Common myeloid progenitor, CD34-positive (primary cell): Measurements from ENCODE around the gene ARHGEF10L.

Experiments used
- CTCF ChIA-PET: fragments of 350-600 bp; sonication (Branson Sonifier 250); formaldehyde crosslinking; loops from one replicate; lab custom pipeline; 2021; ENCODE audit warnings: antibody characterized with exemption; lab: Charles Lee
- POLR2A ChIA-PET: fragments of 350-600 bp; sonication (Branson Sonifier 250); formaldehyde crosslinking; loops from one replicate; lab custom pipeline; 2021; ENCODE audit warnings: antibody characterized with exemption; lab: Charles Lee
- DNase-seq, 3 donors: peaks; one replicate each; pipeline versions ENCODE4 v3.0.0 to v3.0.0-alpha.2; 2013
- H3K27ac ChIP-seq, 2 experiments: 1 replicate in 1 of 2; 2 replicates in 1 of 2; pipeline ENCODE4 v1.7.0; 2013; ENCODE audit warnings: inconsistent platforms in 2 of 2, low read length in 2 of 2, mild to moderate bottlenecking in 2 of 2, low read depth in 1 of 2, moderate library complexity in 1 of 2; ENCODE audit not compliant: severe bottlenecking in 2 of 2, insufficient read depth in 1 of 2, poor library complexity in 1 of 2
- H3K27me3 ChIP-seq, 5 experiments: replicated peaks in 2 of 5; 1 replicate in 3 of 5; 2 replicates in 2 of 5; pipeline versions ENCODE4 v1.6.1 to v1.7.0; 2013; ENCODE audit warnings: low read length in 4 of 5, mild to moderate bottlenecking in 2 of 5, moderate library complexity in 2 of 5, inconsistent platforms in 1 of 5; ENCODE audit not compliant: insufficient read depth in 5 of 5, control insufficient read depth in 4 of 5
- H3K36me3 ChIP-seq, 4 experiments: 1 replicate in 2 of 4; 2 replicates in 2 of 4; pipeline versions ENCODE4 v1.6.1 to v1.7.0; 2013; ENCODE audit warnings: low read length in 3 of 4, control low read depth in 1 of 4, mild to moderate bottlenecking in 1 of 4; ENCODE audit not compliant: control insufficient read depth in 4 of 4, insufficient read depth in 4 of 4
- H3K4me1 ChIP-seq, 4 experiments: 1 replicate in 3 of 4; 2 replicates in 1 of 4; pipeline versions ENCODE4 v1.6.1 to v1.7.1; 2013; ENCODE audit warnings: low read length in 3 of 4, mild to moderate bottlenecking in 3 of 4, control low read depth in 1 of 4, inconsistent platforms in 1 of 4, moderate library complexity in 1 of 4; ENCODE audit not compliant: control insufficient read depth in 4 of 4, insufficient read depth in 4 of 4; ENCODE audit errors: control extremely low read depth in 1 of 4
- H3K4me3 ChIP-seq, 7 experiments: 1 replicate in 4 of 7; 2 replicates in 3 of 7; pipeline versions ENCODE4 v1.5.1 to v1.7.0; 2013; ENCODE audit warnings: mild to moderate bottlenecking in 7 of 7, low read length in 6 of 7, moderate library complexity in 6 of 7, inconsistent platforms in 2 of 7, low read depth in 2 of 7, control low read depth in 1 of 7; ENCODE audit not compliant: insufficient read depth in 4 of 7, control insufficient read depth in 1 of 7; ENCODE audit errors: extremely low read depth in 1 of 7
- H3K9me3 ChIP-seq, 5 experiments: 1 replicate in 4 of 5; 2 replicates in 1 of 5; pipeline versions ENCODE4 v1.6.1 to v1.7.1; 2013; ENCODE audit warnings: low read length in 4 of 5, mild to moderate bottlenecking in 2 of 5, inconsistent platforms in 1 of 5, low read depth in 1 of 5, moderate library complexity in 1 of 5; ENCODE audit not compliant: control insufficient read depth in 4 of 5, insufficient read depth in 2 of 5; ENCODE audit errors: control extremely low read depth in 1 of 5
- WGBS: methylation state at CpG from one replicate; pipeline ENCODE4 v1.1.5; 2013; ENCODE audit not compliant: insufficient coverage; 5-methylcytosine and 5-hydroxymethylcytosine counted together

The ARHGEF10L gene

GRCh38 chr1:17563494-17564281 is 24.2 kb downstream of the ARHGEF10L start:
- H3K27me3 ChIP-seq, result peaks cover 0 to 6% (median 0%) of the 10 kb centered on the region in 5 experiments
- H3K9me3 ChIP-seq, result no peaks in the 10 kb centered on the region
- 89% methylated on average over 5 of the region's 8 CpGs for WGBS
- no peaks in the 10 kb centered on the region for H3K4me1 ChIP-seq
- CTCF ChIA-PET, result no interaction called here
- no peak for DNase-seq
- H3K4me3 ChIP-seq, result no peak overlapping the region
- H3K27ac ChIP-seq, result no peak overlapping the region
- POLR2A ChIA-PET, result no interaction called here
- H3K36me3 ChIP-seq, result no peaks in the 10 kb centered on the region

- 92% methylated on average over 6 of the region's 16 CpGs for WGBS
These were observed 25.2 kb downstream of the ARHGEF10L start for GRCh38 chr1:17564458-17565393.

GRCh38 chr1:17565461-17566252 is 26.2 kb downstream of the ARHGEF10L start:
- Histone ChIP-seq H3K9me3 (no peaks in the 10 kb centered on the region), H3K36me3 (no peaks in the 10 kb centered on the region), H3K4me1 (peaks cover 0 to 15% (median 9%) of the 10 kb centered on the region in 4 experiments), H3K4me3 (no peak overlapping the region), H3K27me3 (peaks cover 0 to 6% (median 0%) of the 10 kb centered on the region in 5 experiments), H3K27ac (no peak overlapping the region)
- 50% methylated on average over 17 of the region's 17 CpGs for WGBS
- CTCF ChIA-PET, result no interaction called here
- POLR2A ChIA-PET, result interaction anchor here (0.6 kb wide), 1 partner anchor 9 kb away, joined by 3 read pairs; no protein-coding TSS in a partner anchor
- peak in 1 of 3 donors; percentile 19 for DNase-seq

More at GRCh38 chr1:17564458-17565393, 25.2 kb downstream of the ARHGEF10L start:
- H3K9me3 ChIP-seq, result no peaks in the 10 kb centered on the region
- no peak for DNase-seq
- H3K27me3 ChIP-seq, result peaks cover 0 to 6% (median 0%) of the 10 kb centered on the region in 5 experiments
- CTCF ChIA-PET, result no interaction called here
- no peaks in the 10 kb centered on the region for H3K36me3 ChIP-seq
- H3K27ac ChIP-seq, result no peak overlapping the region
- no peak overlapping the region for H3K4me3 ChIP-seq
- POLR2A ChIA-PET, result no interaction called here
- H3K4me1 ChIP-seq, result peaks cover 0 to 8% (median 7%) of the 10 kb centered on the region in 4 experiments

- H3K4me1 ChIP-seq, result peaks cover 0 to 15% (median 9%) of the 10 kb centered on the region in 4 experiments
- ChIA-PET POLR2A (no interaction called here), CTCF (no interaction called here)
- DNase-seq, result no peak
- H3K4me3 ChIP-seq, result no peak overlapping the region
- WGBS, result 100% methylated on average over 2 of the region's 3 CpGs
- peaks cover 0 to 6% (median 0%) of the 10 kb centered on the region in 5 experiments for H3K27me3 ChIP-seq
- H3K9me3 ChIP-seq, result no peaks in the 10 kb centered on the region
- no peaks in the 10 kb centered on the region for H3K36me3 ChIP-seq
- no peak overlapping the region for H3K27ac ChIP-seq
These were observed 26.9 kb downstream of the ARHGEF10L start for GRCh38 chr1:17566417-17566816.

GRCh38 chr1:17566892-17567291 is 27.4 kb downstream of the ARHGEF10L start:
- POLR2A ChIA-PET, result no interaction called here
- no peak for DNase-seq
- Histone ChIP-seq H3K27me3 (peaks cover 0 to 6% (median 0%) of the 10 kb centered on the region in 5 experiments), H3K27ac (no peak overlapping the region), H3K9me3 (no peaks in the 10 kb centered on the region), H3K36me3 (no peaks in the 10 kb centered on the region), H3K4me3 (no peak overlapping the region), H3K4me1 (peaks cover 0 to 15% (median 9%) of the 10 kb centered on the region in 4 experiments)
- 94% methylated on average over 9 of the region's 9 CpGs for WGBS
- CTCF ChIA-PET, result no interaction called here

GRCh38 chr1:17567582-17567981 is 28.1 kb downstream of the ARHGEF10L start:
- 97% methylated on average over 6 of the region's 6 CpGs for WGBS
- H3K9me3 ChIP-seq, result no peaks in the 10 kb centered on the region
- H3K27ac ChIP-seq, result no peak overlapping the region
- no peaks in the 10 kb centered on the region for H3K36me3 ChIP-seq
- ChIA-PET POLR2A (no interaction called here), CTCF (interaction anchor here (1.2 to 1.5 kb wide), 2 partner anchors 19 to 39 kb away, joined by 3 read pairs; no protein-coding TSS in a partner anchor)
- peaks cover 0 to 15% (median 9%) of the 10 kb centered on the region in 4 experiments for H3K4me1 ChIP-seq
- H3K4me3 ChIP-seq, result no peak overlapping the region
- H3K27me3 ChIP-seq, result peaks cover 0 to 6% (median 0%) of the 10 kb centered on the region in 5 experiments
- no peak for DNase-seq
